ENCODE results near the gene NINL. TPM values are rescaled to one million over a fixed set of nuclear protein-coding genes. Genes with fewer than 3 reads are reported as not detected.

The NINL gene
- polyA plus RNA-seq, 1 donor (not counting 4 experiments of a cell fraction or from before 2014, with no cell fraction given): 0.79 TPM

DNA sequence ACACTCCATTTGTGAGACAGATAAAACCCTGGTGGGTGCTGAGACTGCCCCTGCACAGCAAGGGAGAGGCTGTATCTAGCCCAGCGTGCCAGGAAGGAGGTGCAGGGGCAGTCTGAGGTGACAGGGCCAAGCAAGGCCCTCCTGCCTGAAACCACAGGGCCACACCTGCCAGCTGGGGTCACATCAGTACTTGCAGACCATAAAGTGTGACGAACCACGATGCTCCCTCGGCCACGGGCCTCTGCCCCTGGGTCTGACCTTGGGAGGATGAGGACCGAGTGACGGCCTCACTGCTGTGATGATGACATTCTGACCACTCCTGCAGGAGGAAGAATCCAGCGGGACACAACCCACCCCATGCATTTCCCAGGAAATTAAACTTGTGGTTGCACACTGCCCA lies 75.1 kb downstream of the NINL start:
- Histone ChIP-seq H2AFZ (ENCODE audit: control insufficient read depth, low read length) (no peak overlapping the region), H3K4me2 (ENCODE audit: control insufficient read depth, extremely low read depth, insufficient read depth, low read depth, low read length) (no peak overlapping the region), H3K4me1 (ENCODE audit: control insufficient read depth, extremely low read depth, insufficient read depth, low read length) (no peaks in the 10 kb centered on the region), H3K9me3 (ENCODE audit: control insufficient read depth, low read depth, low read length) (peaks cover 5% of the 10 kb centered on the region), H3K79me2 (ENCODE audit: control insufficient read depth, insufficient read depth, low read length) (no peaks in the 10 kb centered on the region), H3K27ac (ENCODE audit: control insufficient read depth, insufficient read depth, low read length) (no peak overlapping the region), H3K9ac (ENCODE audit: control insufficient read depth, extremely low read depth, insufficient read depth, low read length) (no peak overlapping the region), H3K27me3 (ENCODE audit: control insufficient read depth, extremely low read depth, insufficient read depth, low read length) (no peaks in the 10 kb centered on the region), H3K9me1 (ENCODE audit: control insufficient read depth, extremely low read depth, insufficient read depth, low read length) (no peaks in the 10 kb centered on the region), H3K36me3 (ENCODE audit: control insufficient read depth in 2 of 2, extremely low read depth in 1 of 2, insufficient read depth in 2 of 2, low read length in 2 of 2) (no peaks in the 10 kb centered on the region), H4K20me1 (ENCODE audit: control insufficient read depth, extremely low read depth, insufficient read depth, low read length) (no peaks in the 10 kb centered on the region), H3K4me3 (ENCODE audit: control insufficient read depth in 2 of 3, extremely low read depth in 1 of 3, insufficient read depth in 2 of 3, low read depth in 1 of 3, low read length in 3 of 3) (no peak overlapping the region)
- FAIRE-seq (no peak), DNase-seq (ENCODE audit: low read depth, low spot score) (no peak)
- dilution Hi-C loops (cut with MboI; ENCODE audit: extremely low pct_ligation_motif_present, low sequenced_read_pairs): no loop called here
- no peak for TF ChIP-seq CTCF (optimal IDR thresholded peaks at IDR 0.05 in 1 of 3, IDR thresholded peaks at IDR 0.05 in 1 of 3, conservative IDR thresholded peaks at IDR 0.05 in 1 of 3; ENCODE audit: extremely low read depth in 1 of 3, insufficient read depth in 2 of 3, low read length in 3 of 3)
- TF ChIP-seq EZH2 (IDR thresholded peaks at IDR 0.05; ENCODE audit: low read length): no peak

GRCh38 chr20:25509084-25509483 lies 76.2 kb downstream of the NINL start:
- DNase-seq (ENCODE audit: low read depth, low spot score): no peak
- no peak overlapping the region for H3K4me3 ChIP-seq (ENCODE audit: control insufficient read depth in 2 of 3, extremely low read depth in 1 of 3, insufficient read depth in 2 of 3, low read depth in 1 of 3, low read length in 3 of 3)
- dilution Hi-C loops (cut with MboI; ENCODE audit: extremely low pct_ligation_motif_present, low sequenced_read_pairs): no loop called here
- H2AFZ ChIP-seq (ENCODE audit: control insufficient read depth, low read length): no peak overlapping the region
- H3K27me3 ChIP-seq (ENCODE audit: control insufficient read depth, extremely low read depth, insufficient read depth, low read length): no peaks in the 10 kb centered on the region
- no peaks in the 10 kb centered on the region for H3K36me3 ChIP-seq (ENCODE audit: control insufficient read depth in 2 of 2, extremely low read depth in 1 of 2, insufficient read depth in 2 of 2, low read length in 2 of 2)
- no peak for FAIRE-seq
- H4K20me1 ChIP-seq (ENCODE audit: control insufficient read depth, extremely low read depth, insufficient read depth, low read length): no peaks in the 10 kb centered on the region
- TF ChIP-seq EZH2 (IDR thresholded peaks at IDR 0.05; ENCODE audit: low read length) (no peak), CTCF (optimal IDR thresholded peaks at IDR 0.05 in 1 of 3, IDR thresholded peaks at IDR 0.05 in 1 of 3, conservative IDR thresholded peaks at IDR 0.05 in 1 of 3; ENCODE audit: extremely low read depth in 1 of 3, insufficient read depth in 2 of 3, low read length in 3 of 3) (no peak)
- no peaks in the 10 kb centered on the region for H3K9me3 ChIP-seq (ENCODE audit: control insufficient read depth, low read depth, low read length)
- H3K4me2 ChIP-seq (ENCODE audit: control insufficient read depth, extremely low read depth, insufficient read depth, low read depth, low read length): no peak overlapping the region
- H3K27ac ChIP-seq (ENCODE audit: control insufficient read depth, insufficient read depth, low read length): no peak overlapping the region
- H3K4me1 ChIP-seq (ENCODE audit: control insufficient read depth, extremely low read depth, insufficient read depth, low read length): no peaks in the 10 kb centered on the region
- no peaks in the 10 kb centered on the region for H3K9me1 ChIP-seq (ENCODE audit: control insufficient read depth, extremely low read depth, insufficient read depth, low read length)
- H3K79me2 ChIP-seq (ENCODE audit: control insufficient read depth, insufficient read depth, low read length): no peaks in the 10 kb centered on the region
- H3K9ac ChIP-seq (ENCODE audit: control insufficient read depth, extremely low read depth, insufficient read depth, low read length): no peak overlapping the region
